Sigmoid colon (tissue), 7 donors: Measurements from ENCODE around the gene NCKAP5. TPM values are rescaled to one million over a fixed set of nuclear protein-coding genes. Genes with fewer than 3 reads are reported as not detected.

Source experiments
- DNase-seq: peaks from one replicate; pipeline ENCODE4 v3.0.0-alpha.2; 2019
- H3K27ac ChIP-seq, 4 donors: fragments of 200-600 bp; sonication (generic); one replicate each; pipeline ENCODE4 v1.5.1; 2016 to 2019; ENCODE audit warnings: mild to moderate bottlenecking in 1 of 4
- H3K27me3 ChIP-seq, 3 donors: fragments of 200-600 bp; sonication (generic); one replicate each; pipeline ENCODE4 v1.5.1; 2019; ENCODE audit warnings: mild to moderate bottlenecking in 1 of 3
- H3K36me3 ChIP-seq, 4 donors: fragments of 200-600 bp; sonication (generic); one replicate each; pipeline ENCODE4 v1.5.1; 2016 to 2019
- H3K4me1 ChIP-seq, 4 donors: fragments of 200-600 bp; sonication (generic); one replicate each; pipeline ENCODE4 v1.5.1; 2017 to 2019
- H3K4me3 ChIP-seq, 4 donors: fragments of 200-600 bp; sonication (generic); one replicate each; pipeline ENCODE4 v1.5.1; 2017 to 2019; ENCODE audit warnings: mild to moderate bottlenecking in 2 of 4, moderate library complexity in 1 of 4
- H3K9me3 ChIP-seq, 4 donors: fragments of 200-600 bp in 3 of 4; sonication (generic) in 3 of 4; one replicate each; pipeline versions ENCODE4 v1.5.1 to v1.6.1; 2013 to 2019
- EP300 ChIP-seq, 4 donors: sonication (generic); formaldehyde crosslinking; IDR thresholded peaks; one replicate each; pipeline ENCODE4 v1.6.1; 2017; ENCODE audit warnings: antibody characterized with exemption in 4 of 4
- POLR2A ChIP-seq, 2 donors: fragments of 450-650 bp; IDR thresholded peaks; one replicate each; pipeline ENCODE4 v1.6.1; 2016; ENCODE audit warnings: antibody characterized with exemption in 2 of 2, mild to moderate bottlenecking in 2 of 2, moderate library complexity in 2 of 2
- POLR2AphosphoS5 ChIP-seq, 4 donors: sonication (generic); formaldehyde crosslinking; IDR thresholded peaks; one replicate each; pipeline ENCODE4 v1.6.1; 2017; ENCODE audit warnings: antibody characterized with exemption in 4 of 4
- whole genome bisulfite sequencing, 2 donors: extraction: QIAGEN DNeasy Blood & Tissue Kit; methylation state at CpG; one replicate each; pipeline ENCODE4 v1.1.7; 2013; 5-methylcytosine and 5-hydroxymethylcytosine counted together
- intact Hi-C: fragments of 100-400 bp; cut with DNase I; formaldehyde crosslinking; loops from one replicate; pipeline ENCODE4 v1.15.1; 2023
- polyA plus RNA-seq, 3 donors: library from polyadenylated mRNA; stranded (reverse); fragments of 200-250 nt; gene quantifications; one replicate each; pipeline ENCODE4 v1.2.3, GENCODE V29; 2013
- total RNA-seq, 4 donors: library from RNA; depleted of rRNA; stranded (reverse); fragments of >200 nt; gene quantifications; one replicate each; pipeline ENCODE4 v1.1.0, GENCODE V29; 2016
- TF ChIP-seq, protein P1 (sequence below), 4 experiments: fragments of 450-650 bp in 3 of 4; fragments of 200-600 bp in 1 of 4; IDR thresholded peaks; one replicate each; pipeline ENCODE4 v1.5.1; 2016 to 2019; ENCODE audit warnings: antibody characterized with exemption in 4 of 4, mild to moderate bottlenecking in 3 of 4, moderate library complexity in 2 of 4
- donor health status: healthy with polysubstance abuse.
- donor health status: Bipolar disorder and iron deficiency.
- donor health status: healthy.

Gene NCKAP5
- total and polyA plus RNA-seq, 7 donors = under 0.01 to 3.7 (median 0.60) TPM

DNA sequence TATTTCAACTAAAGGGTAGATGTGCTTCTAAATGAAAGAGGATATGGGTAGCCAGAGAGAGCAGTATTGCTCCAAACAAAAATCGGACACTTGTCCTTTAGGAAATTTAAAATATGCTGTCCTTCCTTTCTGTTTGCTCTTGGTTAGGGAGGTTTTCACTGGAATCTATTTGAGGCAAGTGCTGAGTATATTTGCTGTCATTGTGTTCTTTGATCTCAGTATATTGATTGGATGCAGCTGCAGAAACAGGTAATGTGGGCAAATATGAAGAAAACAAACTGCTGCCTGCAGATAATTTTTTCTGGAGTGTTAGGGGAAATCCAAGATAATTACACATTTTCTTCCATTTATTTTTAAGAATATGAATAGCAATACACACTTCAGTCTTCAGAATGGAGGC, 410.2 kb downstream of the NCKAP5 start:
- intact Hi-C loops = no loop called here
- WGBS, 2 donors = 0 to 93% methylated on average over 1 of the region's 1 CpG
- H3K4me3 ChIP-seq = no peak overlapping the region
- no peaks in the 10 kb centered on the region for H3K4me1 ChIP-seq
- no peak overlapping the region for H3K27ac ChIP-seq
- no peaks in the 10 kb centered on the region for H3K9me3 ChIP-seq
- H3K36me3 ChIP-seq = no peaks in the 10 kb centered on the region
- H3K27me3 ChIP-seq = no peaks in the 10 kb centered on the region
- no peak for DNase-seq
- TF ChIP-seq POLR2AphosphoS5 (IDR thresholded peaks at IDR 0.05) (no peak), EP300 (IDR thresholded peaks at IDR 0.05) (no peak)
- TF ChIP-seq, protein P1, sequence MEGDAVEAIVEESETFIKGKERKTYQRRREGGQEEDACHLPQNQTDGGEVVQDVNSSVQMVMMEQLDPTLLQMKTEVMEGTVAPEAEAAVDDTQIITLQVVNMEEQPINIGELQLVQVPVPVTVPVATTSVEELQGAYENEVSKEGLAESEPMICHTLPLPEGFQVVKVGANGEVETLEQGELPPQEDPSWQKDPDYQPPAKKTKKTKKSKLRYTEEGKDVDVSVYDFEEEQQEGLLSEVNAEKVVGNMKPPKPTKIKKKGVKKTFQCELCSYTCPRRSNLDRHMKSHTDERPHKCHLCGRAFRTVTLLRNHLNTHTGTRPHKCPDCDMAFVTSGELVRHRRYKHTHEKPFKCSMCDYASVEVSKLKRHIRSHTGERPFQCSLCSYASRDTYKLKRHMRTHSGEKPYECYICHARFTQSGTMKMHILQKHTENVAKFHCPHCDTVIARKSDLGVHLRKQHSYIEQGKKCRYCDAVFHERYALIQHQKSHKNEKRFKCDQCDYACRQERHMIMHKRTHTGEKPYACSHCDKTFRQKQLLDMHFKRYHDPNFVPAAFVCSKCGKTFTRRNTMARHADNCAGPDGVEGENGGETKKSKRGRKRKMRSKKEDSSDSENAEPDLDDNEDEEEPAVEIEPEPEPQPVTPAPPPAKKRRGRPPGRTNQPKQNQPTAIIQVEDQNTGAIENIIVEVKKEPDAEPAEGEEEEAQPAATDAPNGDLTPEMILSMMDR (IDR thresholded peaks at IDR 0.05) = no peak

DNA sequence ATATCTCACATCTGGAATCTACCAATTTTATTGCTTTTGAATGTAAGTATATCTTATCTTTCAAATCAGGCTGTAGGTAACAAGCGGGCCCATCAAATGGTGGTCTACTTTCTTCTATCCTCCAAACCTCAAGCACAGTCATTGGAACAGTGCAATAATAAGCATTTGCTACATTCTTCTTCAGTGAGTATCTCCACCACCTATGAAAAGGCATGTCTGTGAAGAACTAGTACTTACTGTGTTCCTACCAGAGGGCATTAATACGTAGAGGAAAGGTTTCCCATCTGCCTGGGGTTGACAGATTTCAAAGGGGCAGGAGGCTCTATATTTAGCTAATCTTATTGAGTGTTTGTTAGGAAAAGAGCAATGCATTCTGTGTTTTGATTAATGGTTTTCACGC, 411.1 kb downstream of the NCKAP5 start:
- H3K4me1 ChIP-seq = no peaks in the 10 kb centered on the region
- H3K27ac ChIP-seq = no peak overlapping the region
- no peaks in the 10 kb centered on the region for H3K27me3 ChIP-seq
- intact Hi-C loops = no loop called here
- H3K4me3 ChIP-seq = no peak overlapping the region
- H3K9me3 ChIP-seq = no peaks in the 10 kb centered on the region
- no peaks in the 10 kb centered on the region for H3K36me3 ChIP-seq
- no peak for TF ChIP-seq EP300 (IDR thresholded peaks at IDR 0.05)
- no peak for TF ChIP-seq POLR2A (IDR thresholded peaks at IDR 0.05)
- TF ChIP-seq, protein P1 (IDR thresholded peaks at IDR 0.05) = no peak
- TF ChIP-seq POLR2AphosphoS5 (IDR thresholded peaks at IDR 0.05) = no peak
- 90 to 95% methylated on average over 3 of the region's 3 CpGs for WGBS, 2 donors
- no peak for DNase-seq

DNA sequence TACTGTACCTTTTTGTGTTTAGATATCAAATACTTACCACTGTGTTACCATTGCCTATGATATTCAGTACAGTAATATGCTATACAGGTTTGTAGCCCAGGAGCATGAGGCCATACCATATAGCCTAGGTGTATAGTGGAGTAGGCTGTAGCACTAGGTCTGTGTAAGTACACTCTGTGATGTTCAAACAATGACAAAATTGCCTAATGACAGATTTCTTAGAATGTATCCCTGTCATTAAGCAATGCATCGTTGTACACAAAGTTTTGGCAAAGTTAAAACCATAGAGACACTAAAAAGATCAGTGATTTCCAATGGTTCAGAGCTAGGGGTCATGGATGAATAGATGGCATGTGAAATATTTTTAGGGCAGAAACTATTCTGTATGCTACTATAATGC, 415.5 kb downstream of the NCKAP5 start:
- Histone ChIP-seq H3K36me3 (no peaks in the 10 kb centered on the region), H3K27ac (no peak overlapping the region), H3K4me3 (no peak overlapping the region), H3K4me1 (no peaks in the 10 kb centered on the region), H3K27me3 (no peaks in the 10 kb centered on the region), H3K9me3 (no peaks in the 10 kb centered on the region)
- TF ChIP-seq POLR2A (IDR thresholded peaks at IDR 0.05) (no peak), EP300 (IDR thresholded peaks at IDR 0.05) (no peak), POLR2AphosphoS5 (IDR thresholded peaks at IDR 0.05) (no peak)
- TF ChIP-seq, protein P1 (IDR thresholded peaks at IDR 0.05) = no peak
- DNase-seq = no peak
- 91 to 93% methylated on average over 1 of the region's 1 CpG for WGBS, 2 donors
- intact Hi-C loops = no loop called here

DNA sequence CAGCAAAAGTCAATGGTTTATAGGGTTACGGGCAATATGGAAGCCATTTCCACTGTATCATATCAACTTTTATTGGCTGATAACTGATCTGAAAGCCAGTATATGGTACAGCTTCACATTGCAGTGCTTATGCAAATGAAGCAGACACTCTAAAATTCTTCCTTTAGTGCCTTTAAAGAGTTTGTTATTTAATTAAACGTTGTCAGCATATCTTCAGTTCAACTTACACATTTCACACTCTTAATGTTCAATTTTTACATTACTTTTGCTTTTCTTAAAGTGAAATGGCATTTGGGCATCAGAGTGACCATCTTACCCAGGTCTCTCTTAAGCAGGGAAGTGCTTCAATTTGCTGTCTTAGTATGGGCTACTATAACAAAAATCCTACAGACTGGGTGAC, 420.1 kb downstream of the NCKAP5 start:
- H3K9me3 ChIP-seq = no peaks in the 10 kb centered on the region
- H3K36me3 ChIP-seq = no peaks in the 10 kb centered on the region
- TF ChIP-seq POLR2AphosphoS5 (IDR thresholded peaks at IDR 0.05) (no peak), EP300 (IDR thresholded peaks at IDR 0.05) (no peak), POLR2A (IDR thresholded peaks at IDR 0.05) (no peak)
- TF ChIP-seq, protein P1 (IDR thresholded peaks at IDR 0.05) = no peak
- H3K4me1 ChIP-seq = no peaks in the 10 kb centered on the region
- H3K27ac ChIP-seq = no peak overlapping the region
- no peak overlapping the region for H3K4me3 ChIP-seq
- no peaks in the 10 kb centered on the region for H3K27me3 ChIP-seq
- intact Hi-C loops = no loop called here
- no peak for DNase-seq
- WGBS, 2 donors = 83 to 86% methylated on average over 2 of the region's 2 CpGs

DNA sequence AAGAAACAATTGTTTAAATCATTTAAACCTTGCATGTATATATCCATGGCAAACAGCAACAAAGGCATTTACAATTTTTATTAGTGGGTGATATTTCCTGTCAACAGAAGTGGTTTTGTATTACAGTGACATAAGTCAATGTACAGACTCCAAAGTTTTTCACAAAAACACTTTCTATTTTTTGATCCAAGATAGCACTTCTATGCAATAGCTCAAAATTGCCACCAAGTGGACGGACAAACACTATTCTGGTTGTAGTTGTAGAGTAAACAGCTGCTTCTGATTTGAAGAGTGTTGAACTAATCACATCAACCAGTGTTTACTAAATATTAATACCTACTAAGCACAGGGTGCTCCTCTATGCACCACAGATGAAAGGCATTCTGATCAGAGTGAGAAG, 421.4 kb downstream of the NCKAP5 start:
- no peaks in the 10 kb centered on the region for H3K4me1 ChIP-seq
- intact Hi-C loops = no loop called here
- H3K27ac ChIP-seq = no peak overlapping the region
- WGBS, 2 donors = 72 to 75% methylated on average over 1 of the region's 1 CpG
- H3K4me3 ChIP-seq = no peak overlapping the region
- no peaks in the 10 kb centered on the region for H3K9me3 ChIP-seq
- no peak for DNase-seq
- no peaks in the 10 kb centered on the region for H3K36me3 ChIP-seq
- H3K27me3 ChIP-seq = no peaks in the 10 kb centered on the region
- TF ChIP-seq, protein P1 (IDR thresholded peaks at IDR 0.05) = no peak
- TF ChIP-seq POLR2A (IDR thresholded peaks at IDR 0.05) = no peak
- no peak for TF ChIP-seq POLR2AphosphoS5 (IDR thresholded peaks at IDR 0.05)
- no peak for TF ChIP-seq EP300 (IDR thresholded peaks at IDR 0.05)
